ENCODE results near the gene PPM1M. TPM values are rescaled to one million over a fixed set of nuclear protein-coding genes. Genes with fewer than 3 reads are reported as not detected.

PPM1M gene
- total RNA-seq, 1 donor: 20.3 TPM

DNA sequence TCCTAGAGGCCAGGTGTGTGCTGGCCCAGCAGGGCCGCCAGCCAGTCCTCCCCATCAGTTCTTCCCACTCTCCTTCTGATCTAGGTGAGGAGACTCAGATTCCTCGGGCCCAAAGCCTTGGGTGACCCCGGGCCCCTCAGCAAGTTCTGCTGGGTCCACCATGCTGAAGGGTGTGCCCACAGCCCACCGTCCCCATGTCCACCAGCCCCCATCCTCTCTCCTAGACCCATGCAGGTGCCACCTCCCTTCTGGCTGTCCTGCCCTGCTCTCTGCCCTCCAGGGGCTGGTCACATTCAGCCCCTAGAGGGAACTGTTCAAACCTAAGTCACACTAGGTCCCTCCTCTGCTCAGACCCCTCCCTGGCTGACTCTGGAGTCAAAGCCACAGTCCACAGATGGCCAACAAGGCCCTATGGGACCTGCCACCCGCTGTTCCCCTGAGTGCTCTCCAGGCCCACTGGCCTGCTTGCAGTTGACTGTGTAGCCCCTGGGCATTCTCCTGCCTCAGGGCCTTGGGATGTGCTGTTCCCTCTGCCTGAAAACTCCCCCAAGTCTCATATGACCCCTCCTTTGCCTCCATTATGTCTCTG lies 19.2 kb upstream of the PPM1M start:
- no peak overlapping the region for H3K4me3 ChIP-seq (ENCODE audit: low read depth, low read length)
- TF ChIP-seq, protein P1, sequence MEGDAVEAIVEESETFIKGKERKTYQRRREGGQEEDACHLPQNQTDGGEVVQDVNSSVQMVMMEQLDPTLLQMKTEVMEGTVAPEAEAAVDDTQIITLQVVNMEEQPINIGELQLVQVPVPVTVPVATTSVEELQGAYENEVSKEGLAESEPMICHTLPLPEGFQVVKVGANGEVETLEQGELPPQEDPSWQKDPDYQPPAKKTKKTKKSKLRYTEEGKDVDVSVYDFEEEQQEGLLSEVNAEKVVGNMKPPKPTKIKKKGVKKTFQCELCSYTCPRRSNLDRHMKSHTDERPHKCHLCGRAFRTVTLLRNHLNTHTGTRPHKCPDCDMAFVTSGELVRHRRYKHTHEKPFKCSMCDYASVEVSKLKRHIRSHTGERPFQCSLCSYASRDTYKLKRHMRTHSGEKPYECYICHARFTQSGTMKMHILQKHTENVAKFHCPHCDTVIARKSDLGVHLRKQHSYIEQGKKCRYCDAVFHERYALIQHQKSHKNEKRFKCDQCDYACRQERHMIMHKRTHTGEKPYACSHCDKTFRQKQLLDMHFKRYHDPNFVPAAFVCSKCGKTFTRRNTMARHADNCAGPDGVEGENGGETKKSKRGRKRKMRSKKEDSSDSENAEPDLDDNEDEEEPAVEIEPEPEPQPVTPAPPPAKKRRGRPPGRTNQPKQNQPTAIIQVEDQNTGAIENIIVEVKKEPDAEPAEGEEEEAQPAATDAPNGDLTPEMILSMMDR (IDR thresholded peaks at IDR 0.05; ENCODE audit: insufficient read depth, low read depth, low read length): no peak
- no peak for DNase-seq (ENCODE audit: low read depth)

GRCh38 chr3:52227117-52227516 lies 18.4 kb upstream of the PPM1M start:
- no peak overlapping the region for H3K4me3 ChIP-seq (ENCODE audit: low read depth, low read length)
- no peak for DNase-seq (ENCODE audit: low read depth)
- TF ChIP-seq, protein P1 (IDR thresholded peaks at IDR 0.05; ENCODE audit: insufficient read depth, low read depth, low read length): no peak

DNA sequence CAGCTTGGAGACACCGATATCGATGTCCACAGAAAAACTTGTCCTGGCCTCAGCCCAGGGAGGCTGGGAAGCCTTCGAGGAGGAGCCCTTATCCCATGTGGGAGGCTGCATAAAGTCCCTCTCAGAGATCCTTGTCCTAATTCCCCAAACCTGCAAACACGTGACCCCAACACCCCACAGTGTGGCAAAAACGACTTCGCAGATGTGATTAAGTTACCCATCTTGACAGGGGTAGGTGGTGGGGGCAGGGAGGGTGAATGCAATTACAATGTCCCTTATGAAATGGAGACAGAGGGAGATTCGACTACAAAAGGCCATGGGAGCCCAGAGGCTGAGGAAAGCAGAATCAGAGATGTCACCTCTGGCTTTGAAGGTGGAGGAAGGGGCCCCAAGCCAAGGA lies 17.8 kb upstream of the PPM1M start:
- TF ChIP-seq, protein P1 (IDR thresholded peaks at IDR 0.05; ENCODE audit: insufficient read depth, low read depth, low read length): no peak
- H3K4me3 ChIP-seq (ENCODE audit: low read depth, low read length): no peak overlapping the region
- no peak for DNase-seq (ENCODE audit: low read depth)

- no peak for DNase-seq (ENCODE audit: low read depth)
- TF ChIP-seq, protein P1 (IDR thresholded peaks at IDR 0.05; ENCODE audit: insufficient read depth, low read depth, low read length): no peak
- no peak overlapping the region for H3K4me3 ChIP-seq (ENCODE audit: low read depth, low read length)
Measured at GRCh38 chr3:52228266-52228665, 17.3 kb upstream of the PPM1M start.

DNA sequence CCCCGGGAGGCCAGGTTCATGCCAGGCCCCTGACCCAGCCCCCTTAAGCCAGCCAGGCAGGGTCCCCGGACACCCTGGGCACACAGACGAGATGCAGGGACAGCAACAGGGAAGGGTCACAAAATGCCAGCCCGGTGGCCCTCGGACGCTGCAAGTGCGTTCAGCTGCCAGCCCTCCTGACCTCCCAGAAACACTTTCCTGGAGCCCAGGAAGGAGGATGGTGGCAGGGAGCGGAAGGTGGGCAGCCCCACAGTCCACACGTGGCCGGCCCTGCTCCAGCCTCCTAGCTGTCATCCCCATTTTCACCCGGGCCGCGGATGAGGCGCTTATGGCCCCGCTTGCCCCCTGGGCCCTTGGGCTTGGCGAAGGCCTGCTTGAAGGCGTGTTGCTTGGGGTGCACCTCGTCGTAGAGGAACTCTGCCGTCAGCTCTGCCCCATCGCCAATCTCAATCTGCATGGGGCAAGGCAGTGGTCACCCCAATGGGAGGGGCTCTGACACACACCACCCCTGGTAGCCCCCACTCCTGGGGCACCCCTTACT lies 16.7 kb upstream of the PPM1M start:
- H3K4me3 ChIP-seq (ENCODE audit: low read depth, low read length): no peak overlapping the region
- TF ChIP-seq, protein P1 (IDR thresholded peaks at IDR 0.05; ENCODE audit: insufficient read depth, low read depth, low read length): no peak
- DNase-seq (ENCODE audit: low read depth): no peak

DNA sequence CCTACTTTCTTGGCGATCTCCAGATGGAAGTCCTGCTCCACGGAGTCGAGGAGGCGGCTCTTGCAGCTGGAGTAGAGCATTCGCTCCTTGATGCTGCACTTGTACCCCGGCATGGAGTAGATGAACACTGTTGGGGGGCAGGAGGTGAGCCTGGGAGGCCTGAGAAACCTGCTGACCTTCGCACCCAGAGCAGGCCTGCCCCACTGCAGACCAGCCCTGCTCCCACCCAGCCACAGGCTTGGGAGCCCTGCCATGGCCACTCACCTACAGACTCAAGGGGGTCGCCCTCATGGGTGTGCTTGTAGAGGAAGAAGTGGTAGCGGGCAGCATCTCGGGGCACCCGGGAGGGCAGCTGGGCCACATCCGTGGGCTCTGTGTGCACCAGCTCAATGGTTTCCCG lies 15.9 kb upstream of the PPM1M start:
- TF ChIP-seq, protein P1 (IDR thresholded peaks at IDR 0.05; ENCODE audit: insufficient read depth, low read depth, low read length): no peak
- DNase-seq (ENCODE audit: low read depth): no peak

GRCh38 chr3:52230461-52230860 lies 15.1 kb upstream of the PPM1M start:
- TF ChIP-seq, protein P1 (IDR thresholded peaks at IDR 0.05; ENCODE audit: insufficient read depth, low read depth, low read length): no peak
- no peak overlapping the region for H3K4me3 ChIP-seq (ENCODE audit: low read depth, low read length)
- DNase-seq (ENCODE audit: low read depth): no peak

More for the DNA sequence above, 15.9 kb upstream of the PPM1M start:
- H3K4me3 ChIP-seq (ENCODE audit: low read depth, low read length): no peak overlapping the region

Measured in fibroblast of villous mesenchyme (primary cell).